Osteocyte (in vitro differentiated cells): Measurements from ENCODE around the gene COPA. TPM values are rescaled to one million over a fixed set of nuclear protein-coding genes. Genes with fewer than 3 reads are reported as not detected.
"Not testable (repeated sequence)": the region's sequence is repeated elsewhere in the genome, so short reads cannot be mapped to it uniquely, and the experiment has no call there.

Experiments used
- DNase-seq: peaks from one replicate; pipeline ENCODE4 v3.0.0; 2021; ENCODE audit warnings: mixed read lengths; ENCODE audit not compliant: unreplicated experiment; ENCODE audit errors: extremely low spot score
- H3K27ac Mint-ChIP-seq: one replicate; pipeline ENCODE4 v1.8.0; 2021; ENCODE audit warnings: mild to moderate bottlenecking, mixed read lengths; ENCODE audit not compliant: unreplicated experiment
- H3K27me3 Mint-ChIP-seq: one replicate; pipeline ENCODE4 v1.8.0; 2021; ENCODE audit warnings: mixed read lengths; ENCODE audit not compliant: unreplicated experiment
- H3K36me3 Mint-ChIP-seq: one replicate; pipeline ENCODE4 v1.8.0; 2021; ENCODE audit warnings: mixed read lengths; ENCODE audit not compliant: unreplicated experiment
- H3K4me1 Mint-ChIP-seq: one replicate; pipeline ENCODE4 v1.8.0; 2021; ENCODE audit warnings: mixed read lengths; ENCODE audit not compliant: unreplicated experiment
- H3K4me3 Mint-ChIP-seq: one replicate; pipeline ENCODE4 v1.8.0; 2021; ENCODE audit warnings: mild to moderate bottlenecking, moderate library complexity, mixed read lengths; ENCODE audit not compliant: unreplicated experiment
- H3K9me3 Mint-ChIP-seq: one replicate; pipeline ENCODE4 v1.8.0; 2021; ENCODE audit warnings: mixed read lengths; ENCODE audit not compliant: unreplicated experiment
- total RNA-seq: library from RNA; stranded (reverse); gene quantifications from 2 replicates; pipeline ENCODE4 v1.2.1, GENCODE V29; 2021
- TF ChIP-seq, protein P1 (sequence below): fragments of 200-600 bp; sonication (generic); IDR thresholded peaks from 2 replicates; pipeline ENCODE4 v1.5.0; 2021; ENCODE audit warnings: antibody characterized with exemption, mild to moderate bottlenecking, moderate library complexity

Gene COPA
- total RNA-seq, 1 donor from 2014 or later = 241 TPM

DNA sequence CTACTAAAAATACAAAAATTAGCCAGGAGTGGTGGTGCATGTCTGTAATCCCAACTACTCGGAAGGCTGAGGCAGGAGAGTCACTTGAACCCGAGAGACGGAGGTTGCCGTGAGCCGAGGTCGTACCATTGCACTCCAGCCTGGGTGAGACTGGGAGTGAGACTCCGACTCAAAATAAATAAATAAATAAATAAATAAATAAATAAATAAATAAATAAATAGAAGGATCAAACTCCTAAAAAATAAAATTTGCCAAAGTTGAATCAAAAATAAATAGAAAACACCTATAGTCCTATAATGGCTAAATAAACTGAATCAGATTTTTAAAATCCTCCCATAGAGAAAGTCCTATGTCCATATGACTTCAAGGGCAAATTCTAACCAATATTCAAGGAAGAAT lies 42.9 kb downstream of the COPA start:
- TF ChIP-seq, protein P1, sequence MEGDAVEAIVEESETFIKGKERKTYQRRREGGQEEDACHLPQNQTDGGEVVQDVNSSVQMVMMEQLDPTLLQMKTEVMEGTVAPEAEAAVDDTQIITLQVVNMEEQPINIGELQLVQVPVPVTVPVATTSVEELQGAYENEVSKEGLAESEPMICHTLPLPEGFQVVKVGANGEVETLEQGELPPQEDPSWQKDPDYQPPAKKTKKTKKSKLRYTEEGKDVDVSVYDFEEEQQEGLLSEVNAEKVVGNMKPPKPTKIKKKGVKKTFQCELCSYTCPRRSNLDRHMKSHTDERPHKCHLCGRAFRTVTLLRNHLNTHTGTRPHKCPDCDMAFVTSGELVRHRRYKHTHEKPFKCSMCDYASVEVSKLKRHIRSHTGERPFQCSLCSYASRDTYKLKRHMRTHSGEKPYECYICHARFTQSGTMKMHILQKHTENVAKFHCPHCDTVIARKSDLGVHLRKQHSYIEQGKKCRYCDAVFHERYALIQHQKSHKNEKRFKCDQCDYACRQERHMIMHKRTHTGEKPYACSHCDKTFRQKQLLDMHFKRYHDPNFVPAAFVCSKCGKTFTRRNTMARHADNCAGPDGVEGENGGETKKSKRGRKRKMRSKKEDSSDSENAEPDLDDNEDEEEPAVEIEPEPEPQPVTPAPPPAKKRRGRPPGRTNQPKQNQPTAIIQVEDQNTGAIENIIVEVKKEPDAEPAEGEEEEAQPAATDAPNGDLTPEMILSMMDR = no peak
- Mint-ChIP-seq H3K9me3 (no peaks in the 10 kb centered on the region), H3K36me3 (peaks cover 53% of the 10 kb centered on the region), H3K4me3 (no peak overlapping the region), H3K4me1 (no peaks in the 10 kb centered on the region), H3K27me3 (no peaks in the 10 kb centered on the region), H3K27ac (no peak overlapping the region)
- DNase-seq = no peak

DNA sequence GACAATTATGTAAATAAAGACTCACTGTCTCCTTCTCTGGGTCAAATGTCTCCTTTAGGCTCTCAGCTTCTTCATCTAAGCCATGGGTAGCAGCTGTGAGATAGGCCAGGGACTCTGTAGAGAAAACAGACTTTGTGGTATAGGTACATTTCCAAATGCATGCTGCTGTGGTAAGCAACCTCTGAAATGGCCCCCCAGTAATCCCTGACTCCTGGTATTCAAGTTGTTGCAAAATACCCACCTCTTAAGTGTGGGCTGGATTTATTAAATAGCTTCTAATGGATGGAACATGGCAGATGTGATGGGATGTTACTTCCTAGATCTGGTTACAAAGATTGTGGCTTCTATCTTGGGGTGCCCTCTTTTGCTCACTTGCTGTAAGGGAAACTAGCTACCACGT lies 47.0 kb downstream of the COPA start:
- peaks cover 79% of the 10 kb centered on the region for H3K36me3 Mint-ChIP-seq

GRCh38 chr1:160293020-160293968 lies 49.8 kb downstream of the COPA start:
- TF ChIP-seq, protein P1 = no peak
- H3K9me3 Mint-ChIP-seq = no peaks in the 10 kb centered on the region
- no peaks in the 10 kb centered on the region for H3K4me1 Mint-ChIP-seq
- H3K27ac Mint-ChIP-seq = no peak overlapping the region
- DNase-seq = no peak
- no peak overlapping the region for H3K4me3 Mint-ChIP-seq
- H3K36me3 Mint-ChIP-seq = peaks cover 84% of the 10 kb centered on the region
- H3K27me3 Mint-ChIP-seq = no peaks in the 10 kb centered on the region

More for the DNA sequence above, 47.0 kb downstream of the COPA start:
- Mint-ChIP-seq H3K4me1 (no peaks in the 10 kb centered on the region), H3K9me3 (no peaks in the 10 kb centered on the region), H3K27me3 (no peaks in the 10 kb centered on the region), H3K27ac (no peak overlapping the region), H3K4me3 (no peak overlapping the region)
- DNase-seq = no peak
- TF ChIP-seq, protein P1 = no peak

DNA sequence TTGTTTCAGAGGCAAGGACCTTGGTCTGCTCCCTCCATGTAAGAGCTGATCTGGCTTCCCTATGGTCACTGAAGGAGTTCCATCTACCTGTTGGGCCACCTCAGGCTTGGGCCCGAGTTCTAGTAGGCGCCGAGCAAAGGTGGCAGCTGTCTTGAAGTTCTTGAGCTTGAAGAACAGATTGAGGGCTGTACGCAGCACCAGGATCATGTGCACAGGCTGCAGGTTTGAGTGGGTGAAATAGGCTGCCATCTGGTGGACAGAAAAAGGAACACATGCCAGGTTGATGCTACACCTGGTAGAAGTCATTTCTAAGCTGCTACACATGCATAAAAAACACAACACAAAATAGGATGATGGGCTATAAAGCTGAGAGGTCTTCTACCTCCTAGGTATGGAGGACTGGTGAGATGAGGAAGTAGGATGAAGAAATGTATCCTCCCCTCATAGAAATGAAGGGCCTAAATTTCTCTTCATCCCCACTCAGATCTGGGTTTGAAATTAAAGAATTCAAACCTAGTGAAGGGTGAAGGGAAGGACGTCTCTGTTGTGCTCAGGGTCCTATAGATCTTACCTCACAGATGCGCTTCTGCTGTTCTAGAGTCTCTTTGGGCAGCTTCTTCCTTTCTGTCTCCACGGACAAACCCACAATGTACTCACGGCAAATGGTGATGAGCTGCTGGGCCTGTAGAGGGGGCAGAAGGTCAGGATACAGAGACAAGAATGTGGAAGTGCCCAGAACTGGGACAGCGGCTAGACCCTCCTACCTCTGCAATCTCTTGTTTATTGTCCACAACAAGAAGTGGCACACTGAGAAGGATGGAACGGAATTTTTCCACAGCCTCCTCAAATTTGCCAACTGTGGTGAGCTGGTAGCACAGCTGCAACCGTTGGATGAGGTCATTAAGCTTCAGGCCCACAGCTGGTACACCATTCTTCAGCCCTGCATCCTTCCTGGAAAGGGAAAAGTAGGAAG lies 51.5 kb downstream of the COPA start:
- Mint-ChIP-seq H3K4me3 (no peak overlapping the region), H3K36me3 (peaks cover 70% of the 10 kb centered on the region), H3K27me3 (no peaks in the 10 kb centered on the region), H3K4me1 (no peaks in the 10 kb centered on the region), H3K9me3 (no peaks in the 10 kb centered on the region), H3K27ac (no peak overlapping the region)
- DNase-seq = no peak
- TF ChIP-seq, protein P1 = peak; percentile 88

DNA sequence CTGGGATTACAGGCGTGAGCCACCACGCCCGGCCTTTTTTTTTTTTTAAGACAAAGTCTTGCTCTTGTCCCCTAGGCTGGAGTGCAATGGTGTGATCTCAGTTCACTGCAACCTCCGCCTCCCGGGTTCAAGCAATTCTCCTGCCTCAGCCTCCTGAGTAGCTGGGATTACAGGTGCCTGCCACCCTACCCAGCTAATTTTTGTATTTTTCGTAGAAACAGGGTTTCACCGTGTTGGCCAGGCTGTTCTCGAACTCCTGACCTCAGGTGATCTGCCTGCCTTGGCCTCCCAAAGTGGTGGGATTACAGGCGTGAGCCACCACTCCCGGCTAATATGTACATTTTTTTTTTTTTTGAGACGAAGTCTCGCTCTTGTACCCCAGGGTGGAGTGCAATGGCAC lies 55.3 kb downstream of the COPA start:
- H3K27me3 Mint-ChIP-seq, H3K9me3 Mint-ChIP-seq, H3K4me3 Mint-ChIP-seq, DNase-seq, H3K27ac Mint-ChIP-seq: not testable (repeated sequence)
- H3K4me1 Mint-ChIP-seq = peaks cover 24% of the 10 kb centered on the region
- H3K36me3 Mint-ChIP-seq = peaks cover 39% of the 10 kb centered on the region
